PFSK-1 (cell line): ENCODE results near the gene HMG20B.

Experiments
- FOXP2 ChIP-seq: optimal IDR thresholded peaks from 2 replicates; pipeline ENCODE3; 2011; ENCODE audit warnings: borderline replicate concordance, control low read depth, inconsistent platforms; ENCODE audit not compliant: insufficient read depth; ENCODE audit errors: extremely low read length, extremely low read depth
- POLR2AphosphoS5 ChIP-seq: IDR thresholded peaks from 2 replicates; pipeline ENCODE4 v1.6.1; 2012; ENCODE audit warnings: low read depth, mild to moderate bottlenecking, control low read depth, low read length, moderate library complexity
- REST ChIP-seq, 2 experiments: IDR thresholded peaks; 2 replicates each; pipeline versions ENCODE4 v1.6.1 to v1.8.0; 2011 to 2012; ENCODE audit warnings: low read depth in 2 of 2, low read length in 2 of 2, control low read depth in 1 of 2, inconsistent platforms in 1 of 2, mild to moderate bottlenecking in 1 of 2, moderate library complexity in 1 of 2; ENCODE audit not compliant: insufficient read depth in 1 of 2
- SIN3A ChIP-seq: IDR thresholded peaks from 2 replicates; pipeline ENCODE4 v1.6.1; 2012; ENCODE audit warnings: mild to moderate bottlenecking, low read length, moderate library complexity, borderline replicate concordance; ENCODE audit not compliant: insufficient read depth
- TAF1 ChIP-seq: IDR thresholded peaks from 2 replicates; pipeline ENCODE4 v1.6.1; 2012; ENCODE audit warnings: low read length, control low read depth, borderline replicate concordance; ENCODE audit not compliant: insufficient read depth

HMG20B gene

GRCh38 chr19:3618144-3618810 is 45.5 kb downstream of the HMG20B start:
- TF ChIP-seq POLR2AphosphoS5 (no peak), FOXP2 (peak; percentile 70)

- TF ChIP-seq FOXP2 (no peak), TAF1 (no peak), POLR2AphosphoS5 (no peak)
Observed at GRCh38 chr19:3618811-3619630, 46.3 kb downstream of the HMG20B start.

- no peak for TF ChIP-seq SIN3A
- TF ChIP-seq FOXP2 = no peak
- no peak for TF ChIP-seq TAF1
- TF ChIP-seq POLR2AphosphoS5 = no peak
- no peak for TF ChIP-seq REST (IDR thresholded peaks at IDR 0.05; ENCODE audit: insufficient read depth in 1 of 2, low read depth in 2 of 2, low read length in 2 of 2)
Observed at GRCh38 chr19:3619631-3620012, 46.9 kb downstream of the HMG20B start.

GRCh38 chr19:3620145-3620816 is 47.5 kb downstream of the HMG20B start:
- TF ChIP-seq POLR2AphosphoS5 = no peak
- TF ChIP-seq FOXP2 = no peak
- TF ChIP-seq REST (IDR thresholded peaks at IDR 0.05; ENCODE audit: insufficient read depth in 1 of 2, low read depth in 2 of 2, low read length in 2 of 2) = no peak
- no peak for TF ChIP-seq TAF1
- TF ChIP-seq SIN3A = no peak

GRCh38 chr19:3620817-3621547 is 48.2 kb downstream of the HMG20B start:
- TF ChIP-seq REST (IDR thresholded peaks at IDR 0.05; ENCODE audit: insufficient read depth in 1 of 2, low read depth in 2 of 2, low read length in 2 of 2) (no peak), SIN3A (no peak), TAF1 (no peak), POLR2AphosphoS5 (no peak), FOXP2 (no peak)
